ENCODE data around the gene C2CD2. TPM values are rescaled to one million over a fixed set of nuclear protein-coding genes. Genes with fewer than 3 reads are reported as not detected.

C2CD2 gene
- total and polyA plus RNA-seq, 10 of the 15 experiments (the other 5 are each of a cell fraction or from before 2014, with no cell fraction given) = 2.2 to 30.9 (median 9.9) TPM

DNA sequence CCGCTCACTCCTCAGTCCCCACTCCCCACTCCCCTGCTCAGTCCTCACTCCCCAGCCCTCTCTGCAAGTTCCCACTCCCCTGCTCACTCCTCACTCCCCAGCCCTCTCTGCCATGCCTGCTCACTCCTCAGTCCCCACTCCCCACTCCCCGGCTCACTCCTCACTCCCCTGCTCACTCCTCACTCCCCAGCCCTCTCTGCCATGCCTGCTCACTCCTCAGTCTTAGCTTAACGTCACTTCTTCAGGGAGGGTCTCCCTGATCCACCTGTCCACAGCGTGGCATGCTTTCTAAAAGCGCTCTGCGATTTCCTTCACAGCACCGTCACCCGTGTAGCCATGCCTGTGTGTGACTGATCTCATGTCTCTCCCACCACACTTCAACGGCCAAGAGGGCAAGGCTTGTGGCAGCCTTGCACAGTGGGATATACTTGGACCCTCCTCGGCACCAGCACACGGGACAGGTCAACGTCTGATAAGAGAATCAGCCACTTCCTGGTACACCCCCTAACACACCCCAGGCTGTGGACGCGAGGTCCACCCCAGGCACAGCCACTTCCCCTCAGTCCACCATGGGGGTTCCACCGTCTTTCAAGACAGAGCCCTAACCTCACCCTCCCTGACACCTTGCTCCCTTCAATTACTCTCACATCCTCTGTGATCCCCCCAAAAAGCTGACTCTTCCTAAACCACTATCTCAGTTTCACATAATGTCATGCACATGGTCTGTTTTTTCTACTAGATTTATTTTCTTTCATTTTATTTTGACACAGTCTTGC is 88.6 kb downstream of the C2CD2 start (continued):
- TF ChIP-seq ZBTB33 (IDR thresholded peaks at IDR 0.05) (no peak), BACH1 (IDR thresholded peaks at IDR 0.05; ENCODE audit: borderline replicate concordance) (no peak), ZNF24 (IDR thresholded peaks at IDR 0.05) (no peak), WRNIP1 (IDR thresholded peaks at IDR 0.05; ENCODE audit: borderline replicate concordance, low read depth, low read length) (no peak), RB1 (IDR thresholded peaks at IDR 0.05; ENCODE audit: borderline replicate concordance) (no peak), RELA (IDR thresholded peaks at IDR 0.05; ENCODE audit: borderline replicate concordance, partially characterized antibody) (no peak), IKZF1 (conservative IDR thresholded peaks at IDR 0.05) (peak; percentile 93), YBX1 (IDR thresholded peaks at IDR 0.05) (no peak), NFYA (IDR thresholded peaks at IDR 0.05; ENCODE audit: borderline replicate concordance, low read depth, low read length) (no peak), STAT1 (conservative IDR thresholded peaks at IDR 0.05) (no peak), POU2F2 (IDR thresholded peaks at IDR 0.05; ENCODE audit: borderline replicate concordance, low read depth, low read length) (no peak; the same call in 2 of the 3 replicates), NFXL1 (IDR thresholded peaks at IDR 0.05; ENCODE audit: borderline replicate concordance) (no peak), BRCA1 (IDR thresholded peaks at IDR 0.05; ENCODE audit: low read depth, low read length) (no peak), EED (IDR thresholded peaks at IDR 0.05; ENCODE audit: low read depth) (peak; percentile 90), CHD4 (IDR thresholded peaks at IDR 0.05) (no peak), NFIC (IDR thresholded peaks at IDR 0.05; ENCODE audit: low read depth, low read length) (peak; percentile 85)
- TF ChIP-seq, protein P1, sequence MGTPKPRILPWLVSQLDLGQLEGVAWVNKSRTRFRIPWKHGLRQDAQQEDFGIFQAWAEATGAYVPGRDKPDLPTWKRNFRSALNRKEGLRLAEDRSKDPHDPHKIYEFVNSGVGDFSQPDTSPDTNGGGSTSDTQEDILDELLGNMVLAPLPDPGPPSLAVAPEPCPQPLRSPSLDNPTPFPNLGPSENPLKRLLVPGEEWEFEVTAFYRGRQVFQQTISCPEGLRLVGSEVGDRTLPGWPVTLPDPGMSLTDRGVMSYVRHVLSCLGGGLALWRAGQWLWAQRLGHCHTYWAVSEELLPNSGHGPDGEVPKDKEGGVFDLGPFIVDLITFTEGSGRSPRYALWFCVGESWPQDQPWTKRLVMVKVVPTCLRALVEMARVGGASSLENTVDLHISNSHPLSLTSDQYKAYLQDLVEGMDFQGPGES (IDR thresholded peaks at IDR 0.05) = 0 out of 2 replicates have a peak, but pooled peaks have one; percentile 34
- TF ChIP-seq, protein P2, sequence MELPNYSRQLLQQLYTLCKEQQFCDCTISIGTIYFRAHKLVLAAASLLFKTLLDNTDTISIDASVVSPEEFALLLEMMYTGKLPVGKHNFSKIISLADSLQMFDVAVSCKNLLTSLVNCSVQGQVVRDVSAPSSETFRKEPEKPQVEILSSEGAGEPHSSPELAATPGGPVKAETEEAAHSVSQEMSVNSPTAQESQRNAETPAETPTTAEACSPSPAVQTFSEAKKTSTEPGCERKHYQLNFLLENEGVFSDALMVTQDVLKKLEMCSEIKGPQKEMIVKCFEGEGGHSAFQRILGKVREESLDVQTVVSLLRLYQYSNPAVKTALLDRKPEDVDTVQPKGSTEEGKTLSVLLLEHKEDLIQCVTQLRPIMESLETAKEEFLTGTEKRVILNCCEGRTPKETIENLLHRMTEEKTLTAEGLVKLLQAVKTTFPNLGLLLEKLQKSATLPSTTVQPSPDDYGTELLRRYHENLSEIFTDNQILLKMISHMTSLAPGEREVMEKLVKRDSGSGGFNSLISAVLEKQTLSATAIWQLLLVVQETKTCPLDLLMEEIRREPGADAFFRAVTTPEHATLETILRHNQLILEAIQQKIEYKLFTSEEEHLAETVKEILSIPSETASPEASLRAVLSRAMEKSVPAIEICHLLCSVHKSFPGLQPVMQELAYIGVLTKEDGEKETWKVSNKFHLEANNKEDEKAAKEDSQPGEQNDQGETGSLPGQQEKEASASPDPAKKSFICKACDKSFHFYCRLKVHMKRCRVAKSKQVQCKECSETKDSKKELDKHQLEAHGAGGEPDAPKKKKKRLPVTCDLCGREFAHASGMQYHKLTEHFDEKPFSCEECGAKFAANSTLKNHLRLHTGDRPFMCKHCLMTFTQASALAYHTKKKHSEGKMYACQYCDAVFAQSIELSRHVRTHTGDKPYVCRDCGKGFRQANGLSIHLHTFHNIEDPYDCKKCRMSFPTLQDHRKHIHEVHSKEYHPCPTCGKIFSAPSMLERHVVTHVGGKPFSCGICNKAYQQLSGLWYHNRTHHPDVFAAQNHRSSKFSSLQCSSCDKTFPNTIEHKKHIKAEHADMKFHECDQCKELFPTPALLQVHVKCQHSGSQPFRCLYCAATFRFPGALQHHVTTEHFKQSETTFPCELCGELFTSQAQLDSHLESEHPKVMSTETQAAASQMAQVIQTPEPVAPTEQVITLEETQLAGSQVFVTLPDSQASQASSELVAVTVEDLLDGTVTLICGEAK (IDR thresholded peaks at IDR 0.05; ENCODE audit: borderline replicate concordance) = no peak
- TF ChIP-seq, protein P3, sequence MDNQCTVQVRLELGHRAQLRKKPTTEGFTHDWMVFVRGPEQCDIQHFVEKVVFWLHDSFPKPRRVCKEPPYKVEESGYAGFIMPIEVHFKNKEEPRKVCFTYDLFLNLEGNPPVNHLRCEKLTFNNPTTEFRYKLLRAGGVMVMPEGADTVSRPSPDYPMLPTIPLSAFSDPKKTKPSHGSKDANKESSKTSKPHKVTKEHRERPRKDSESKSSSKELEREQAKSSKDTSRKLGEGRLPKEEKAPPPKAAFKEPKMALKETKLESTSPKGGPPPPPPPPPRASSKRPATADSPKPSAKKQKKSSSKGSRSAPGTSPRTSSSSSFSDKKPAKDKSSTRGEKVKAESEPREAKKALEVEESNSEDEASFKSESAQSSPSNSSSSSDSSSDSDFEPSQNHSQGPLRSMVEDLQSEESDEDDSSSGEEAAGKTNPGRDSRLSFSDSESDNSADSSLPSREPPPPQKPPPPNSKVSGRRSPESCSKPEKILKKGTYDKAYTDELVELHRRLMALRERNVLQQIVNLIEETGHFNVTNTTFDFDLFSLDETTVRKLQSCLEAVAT (IDR thresholded peaks at IDR 0.05) = no peak

Measured in GM12878 (cell line).